WTC11 (cell line): ENCODE data around the gene ITGA5. TPM values are rescaled to one million over a fixed set of nuclear protein-coding genes. Genes with fewer than 3 reads are reported as not detected.

Experiments used
- ATAC-seq: fragments of 200-7000 bp; cut with Tn5 transposase; 2 replicates; pipeline ENCODE4 v1.10.0; 2021; ENCODE audit warnings: mild to moderate bottlenecking, moderate library complexity
- CTCF ChIA-PET: fragments of 300-600 bp; sonication (Branson Sonifier 250); formaldehyde crosslinking; loops from one replicate; lab custom pipeline; 2021; ENCODE audit warnings: antibody characterized with exemption; lab: Charles Lee
- POLR2A ChIA-PET: fragments of 350-600 bp; sonication (Branson Sonifier 250); formaldehyde crosslinking; loops from one replicate; lab custom pipeline; 2021; ENCODE audit warnings: antibody characterized with exemption; lab: Charles Lee
- DNase-seq: peaks from one replicate; pipeline ENCODE4 v3.0.0; 2021; ENCODE audit warnings: low spot score
- H3K27ac Mint-ChIP-seq: 2 replicates; pipeline ENCODE4 v1.8.0; 2021; ENCODE audit warnings: mixed read lengths
- H3K27me3 Mint-ChIP-seq: 2 replicates; pipeline ENCODE4 v1.8.0; 2021; ENCODE audit warnings: low read depth, mild to moderate bottlenecking, moderate library complexity, mixed read lengths
- H3K36me3 Mint-ChIP-seq: 2 replicates; pipeline ENCODE4 v1.8.0; 2021; ENCODE audit warnings: mixed read lengths
- H3K4me1 Mint-ChIP-seq: 2 replicates; pipeline ENCODE4 v1.8.0; 2022; ENCODE audit warnings: mixed read lengths
- H3K4me3 Mint-ChIP-seq: 2 replicates; pipeline ENCODE4 v1.8.0; 2021; ENCODE audit warnings: mild to moderate bottlenecking, moderate library complexity, mixed read lengths
- H3K9me3 Mint-ChIP-seq: 2 replicates; pipeline ENCODE4 v1.8.0; 2021; ENCODE audit warnings: mixed read lengths
- ELF4 ChIP-seq: sonication (generic); formaldehyde crosslinking; IDR thresholded peaks from 2 replicates; pipeline ENCODE4 v1.8.1; 2022; ENCODE audit warnings: low read depth, mild to moderate bottlenecking, moderate library complexity, missing genetic modification reagents
- GTF2I ChIP-seq: fragments of 250-450 bp; sonication (Bioruptor Pico); conservative IDR thresholded peaks from 2 replicates; pipeline ENCODE4 v1.4.0; 2021; ENCODE audit warnings: mild to moderate bottlenecking
- NFATC4 ChIP-seq: fragments of 250-450 bp; sonication (Bioruptor Pico); IDR thresholded peaks from 2 replicates; pipeline ENCODE4 v1.9.0; 2021; ENCODE audit warnings: mild to moderate bottlenecking
- NR2C2 ChIP-seq: sonication (generic); formaldehyde crosslinking; IDR thresholded peaks from 2 replicates; pipeline ENCODE4 v1.8.0; 2022; ENCODE audit warnings: mild to moderate bottlenecking, missing genetic modification reagents
- SMAD3 ChIP-seq: sonication (generic); formaldehyde crosslinking; IDR thresholded peaks from 2 replicates; pipeline ENCODE4 v1.8.0; 2022; ENCODE audit warnings: missing genetic modification reagents, mild to moderate bottlenecking, borderline replicate concordance
- TCF7 ChIP-seq: sonication (generic); formaldehyde crosslinking; IDR thresholded peaks from 2 replicates; pipeline ENCODE4 v1.8.0; 2022; ENCODE audit warnings: mild to moderate bottlenecking, low read depth, missing genetic modification reagents, moderate library complexity
- TEAD4 ChIP-seq: sonication (generic); formaldehyde crosslinking; IDR thresholded peaks from 2 replicates; pipeline ENCODE4 v1.8.0; 2022; ENCODE audit warnings: mild to moderate bottlenecking, missing genetic modification reagents
- ZNF232 ChIP-seq: sonication (generic); formaldehyde crosslinking; IDR thresholded peaks from 2 replicates; pipeline ENCODE4 v1.8.0; 2022; ENCODE audit warnings: mild to moderate bottlenecking, missing genetic modification reagents
- total RNA-seq: library from RNA; stranded (reverse); gene quantifications from 3 replicates; pipeline ENCODE4 v1.2.3, GENCODE V29; 2021
- TF ChIP-seq, protein P1 (sequence below): sonication (generic); formaldehyde crosslinking; IDR thresholded peaks from 2 replicates; pipeline ENCODE4 v1.8.1; 2022; ENCODE audit warnings: missing genetic modification reagents, borderline replicate concordance
- TF ChIP-seq, protein P2 (sequence below): fragments of 250-450 bp; sonication (Bioruptor Pico); IDR thresholded peaks from 2 replicates; pipeline ENCODE4 v1.9.0; 2021; ENCODE audit warnings: mild to moderate bottlenecking, borderline replicate concordance
- TF ChIP-seq, protein P3 (sequence below): fragments of 250-450 bp; sonication (Bioruptor Pico); IDR thresholded peaks from 2 replicates; pipeline ENCODE4 v1.9.0; 2021; ENCODE audit warnings: mild to moderate bottlenecking
- TF ChIP-seq, protein P4 (sequence below): sonication (generic); formaldehyde crosslinking; IDR thresholded peaks from 2 replicates; pipeline ENCODE4 v1.8.1; 2023; ENCODE audit warnings: mild to moderate bottlenecking, missing genetic modification reagents
- TF ChIP-seq, protein P5 (sequence below): sonication (generic); formaldehyde crosslinking; IDR thresholded peaks from 2 replicates; pipeline ENCODE4 v1.8.0; 2022; ENCODE audit warnings: missing genetic modification reagents
- TF ChIP-seq, protein P6 (sequence below): fragments of 250-450 bp; sonication (Bioruptor Pico); conservative IDR thresholded peaks from 2 replicates; pipeline ENCODE4 v1.9.0; 2021; ENCODE audit warnings: mild to moderate bottlenecking

ITGA5 gene
- total RNA-seq, 1 experiment from 2014 or later, result 21.9 TPM

DNA sequence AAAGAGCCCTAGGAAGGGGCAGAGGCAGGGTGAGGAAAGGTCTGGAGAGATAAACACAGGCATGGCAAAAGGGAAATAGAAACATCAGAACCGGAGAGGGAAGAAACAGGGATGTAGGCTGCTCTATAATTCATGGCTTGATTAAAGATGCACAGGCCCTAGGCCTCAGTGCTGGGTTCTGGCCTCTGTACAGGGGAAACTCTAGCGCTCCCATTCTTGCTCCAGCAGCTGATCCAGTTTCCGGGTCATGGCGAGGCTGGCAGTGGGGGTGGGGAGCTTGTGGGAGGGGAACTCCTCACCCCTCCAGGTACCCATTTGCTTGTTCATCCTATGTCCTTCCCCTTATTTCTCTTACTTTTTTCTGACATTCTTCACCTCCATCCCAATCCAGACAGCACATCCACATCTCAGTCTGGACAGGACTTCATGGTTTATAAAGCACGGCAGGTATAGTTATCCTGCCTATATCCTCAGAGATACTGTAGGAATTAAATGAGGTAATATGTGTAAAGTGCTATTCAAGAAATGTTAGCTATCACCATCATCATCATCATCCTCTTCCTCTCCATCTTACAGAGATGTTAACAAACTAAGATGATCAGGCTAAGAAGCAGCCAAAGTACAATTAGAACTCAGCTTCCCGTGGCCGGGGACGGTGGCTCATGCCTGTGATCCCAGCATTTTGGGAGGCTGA is 46.8 kb downstream of the ITGA5 start:
- H3K9me3 Mint-ChIP-seq, result no peaks in the 10 kb centered on the region
- no peak overlapping the region for H3K27ac Mint-ChIP-seq
- TF ChIP-seq, protein P1, sequence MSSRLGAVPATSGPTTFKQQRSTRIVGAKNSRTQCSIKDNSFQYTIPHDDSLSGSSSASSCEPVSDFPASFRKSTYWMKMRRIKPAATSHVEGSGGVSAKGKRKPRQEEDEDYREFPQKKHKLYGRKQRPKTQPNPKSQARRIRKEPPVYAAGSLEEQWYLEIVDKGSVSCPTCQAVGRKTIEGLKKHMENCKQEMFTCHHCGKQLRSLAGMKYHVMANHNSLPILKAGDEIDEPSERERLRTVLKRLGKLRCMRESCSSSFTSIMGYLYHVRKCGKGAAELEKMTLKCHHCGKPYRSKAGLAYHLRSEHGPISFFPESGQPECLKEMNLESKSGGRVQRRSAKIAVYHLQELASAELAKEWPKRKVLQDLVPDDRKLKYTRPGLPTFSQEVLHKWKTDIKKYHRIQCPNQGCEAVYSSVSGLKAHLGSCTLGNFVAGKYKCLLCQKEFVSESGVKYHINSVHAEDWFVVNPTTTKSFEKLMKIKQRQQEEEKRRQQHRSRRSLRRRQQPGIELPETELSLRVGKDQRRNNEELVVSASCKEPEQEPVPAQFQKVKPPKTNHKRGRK (CRISPR knock-in tag), result no peak
- peaks cover 22% of the 10 kb centered on the region for H3K36me3 Mint-ChIP-seq
- no peak overlapping the region for H3K4me3 Mint-ChIP-seq
- peaks cover 34% of the 10 kb centered on the region for H3K27me3 Mint-ChIP-seq
- no peak for ATAC-seq
- ChIA-PET POLR2A (no interaction called here), CTCF (interaction anchor here (0.5 to 2.9 kb wide), 2 partner anchors 13 to 46 kb away, joined by 4 to 67 read pairs; no protein-coding TSS in a partner anchor)
- no peak for DNase-seq
- H3K4me1 Mint-ChIP-seq, result peaks cover 24% of the 10 kb centered on the region

DNA sequence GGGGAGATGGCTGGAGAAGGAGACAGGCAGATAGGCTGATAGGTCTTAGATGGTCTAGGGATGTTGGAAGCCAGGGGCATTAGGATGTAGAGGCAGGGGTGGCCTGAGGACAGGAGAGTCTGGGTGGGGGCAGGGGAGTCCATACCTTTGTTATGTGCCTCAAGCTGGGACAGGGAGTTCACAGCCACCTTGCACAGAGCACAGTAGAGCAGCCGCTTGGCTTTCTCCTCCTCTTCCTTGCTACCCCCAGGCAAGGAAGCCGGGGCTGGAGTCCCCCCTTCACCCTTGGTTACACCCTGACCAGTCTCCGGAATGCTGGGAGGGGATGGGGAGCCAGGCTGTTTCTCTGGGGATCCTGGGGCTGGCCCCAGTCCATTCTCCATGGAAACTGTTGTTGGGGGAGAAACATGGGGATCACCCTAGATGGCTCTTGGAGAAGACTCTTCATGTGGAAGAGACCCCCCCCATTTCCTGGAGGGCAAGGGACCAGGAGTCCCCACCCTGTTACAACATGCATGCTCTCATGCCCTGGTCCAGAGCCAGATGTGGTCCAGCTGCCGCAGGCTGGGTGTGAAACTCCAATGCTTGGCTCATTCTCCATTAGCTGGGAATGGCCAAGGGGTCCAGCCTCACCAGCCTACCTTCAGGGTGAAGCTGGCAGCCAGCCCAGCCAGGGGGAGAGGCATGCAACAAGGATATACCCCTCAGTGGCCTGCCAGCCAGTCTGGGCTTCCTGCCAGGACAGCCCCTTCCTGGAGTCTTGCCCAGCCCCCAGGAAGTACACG is 47.5 kb downstream of the ITGA5 start:
- ChIA-PET CTCF (interaction anchor here (0.5 to 2.9 kb wide), 22 partner anchors 9 to 533 kb away, joined by 3 to 167 read pairs (median 8); partner anchors contain the start of genes NCKAP1L and ZNF385A), POLR2A (no interaction called here)
- no peaks in the 10 kb centered on the region for H3K9me3 Mint-ChIP-seq
- TF ChIP-seq TCF7 (no peak), TEAD4 (no peak), ZNF232 (no peak), SMAD3 (CRISPR knock-in tag) (no peak), ELF4 (CRISPR knock-in tag) (no peak), NFATC4 (CRISPR knock-in tag) (no peak), NR2C2 (CRISPR knock-in tag) (no peak), GTF2I (CRISPR knock-in tag) (no peak)
- TF ChIP-seq, protein P2, sequence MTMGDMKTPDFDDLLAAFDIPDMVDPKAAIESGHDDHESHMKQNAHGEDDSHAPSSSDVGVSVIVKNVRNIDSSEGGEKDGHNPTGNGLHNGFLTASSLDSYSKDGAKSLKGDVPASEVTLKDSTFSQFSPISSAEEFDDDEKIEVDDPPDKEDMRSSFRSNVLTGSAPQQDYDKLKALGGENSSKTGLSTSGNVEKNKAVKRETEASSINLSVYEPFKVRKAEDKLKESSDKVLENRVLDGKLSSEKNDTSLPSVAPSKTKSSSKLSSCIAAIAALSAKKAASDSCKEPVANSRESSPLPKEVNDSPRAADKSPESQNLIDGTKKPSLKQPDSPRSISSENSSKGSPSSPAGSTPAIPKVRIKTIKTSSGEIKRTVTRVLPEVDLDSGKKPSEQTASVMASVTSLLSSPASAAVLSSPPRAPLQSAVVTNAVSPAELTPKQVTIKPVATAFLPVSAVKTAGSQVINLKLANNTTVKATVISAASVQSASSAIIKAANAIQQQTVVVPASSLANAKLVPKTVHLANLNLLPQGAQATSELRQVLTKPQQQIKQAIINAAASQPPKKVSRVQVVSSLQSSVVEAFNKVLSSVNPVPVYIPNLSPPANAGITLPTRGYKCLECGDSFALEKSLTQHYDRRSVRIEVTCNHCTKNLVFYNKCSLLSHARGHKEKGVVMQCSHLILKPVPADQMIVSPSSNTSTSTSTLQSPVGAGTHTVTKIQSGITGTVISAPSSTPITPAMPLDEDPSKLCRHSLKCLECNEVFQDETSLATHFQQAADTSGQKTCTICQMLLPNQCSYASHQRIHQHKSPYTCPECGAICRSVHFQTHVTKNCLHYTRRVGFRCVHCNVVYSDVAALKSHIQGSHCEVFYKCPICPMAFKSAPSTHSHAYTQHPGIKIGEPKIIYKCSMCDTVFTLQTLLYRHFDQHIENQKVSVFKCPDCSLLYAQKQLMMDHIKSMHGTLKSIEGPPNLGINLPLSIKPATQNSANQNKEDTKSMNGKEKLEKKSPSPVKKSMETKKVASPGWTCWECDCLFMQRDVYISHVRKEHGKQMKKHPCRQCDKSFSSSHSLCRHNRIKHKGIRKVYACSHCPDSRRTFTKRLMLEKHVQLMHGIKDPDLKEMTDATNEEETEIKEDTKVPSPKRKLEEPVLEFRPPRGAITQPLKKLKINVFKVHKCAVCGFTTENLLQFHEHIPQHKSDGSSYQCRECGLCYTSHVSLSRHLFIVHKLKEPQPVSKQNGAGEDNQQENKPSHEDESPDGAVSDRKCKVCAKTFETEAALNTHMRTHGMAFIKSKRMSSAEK (CRISPR knock-in tag), result no peak
- TF ChIP-seq, protein P3, sequence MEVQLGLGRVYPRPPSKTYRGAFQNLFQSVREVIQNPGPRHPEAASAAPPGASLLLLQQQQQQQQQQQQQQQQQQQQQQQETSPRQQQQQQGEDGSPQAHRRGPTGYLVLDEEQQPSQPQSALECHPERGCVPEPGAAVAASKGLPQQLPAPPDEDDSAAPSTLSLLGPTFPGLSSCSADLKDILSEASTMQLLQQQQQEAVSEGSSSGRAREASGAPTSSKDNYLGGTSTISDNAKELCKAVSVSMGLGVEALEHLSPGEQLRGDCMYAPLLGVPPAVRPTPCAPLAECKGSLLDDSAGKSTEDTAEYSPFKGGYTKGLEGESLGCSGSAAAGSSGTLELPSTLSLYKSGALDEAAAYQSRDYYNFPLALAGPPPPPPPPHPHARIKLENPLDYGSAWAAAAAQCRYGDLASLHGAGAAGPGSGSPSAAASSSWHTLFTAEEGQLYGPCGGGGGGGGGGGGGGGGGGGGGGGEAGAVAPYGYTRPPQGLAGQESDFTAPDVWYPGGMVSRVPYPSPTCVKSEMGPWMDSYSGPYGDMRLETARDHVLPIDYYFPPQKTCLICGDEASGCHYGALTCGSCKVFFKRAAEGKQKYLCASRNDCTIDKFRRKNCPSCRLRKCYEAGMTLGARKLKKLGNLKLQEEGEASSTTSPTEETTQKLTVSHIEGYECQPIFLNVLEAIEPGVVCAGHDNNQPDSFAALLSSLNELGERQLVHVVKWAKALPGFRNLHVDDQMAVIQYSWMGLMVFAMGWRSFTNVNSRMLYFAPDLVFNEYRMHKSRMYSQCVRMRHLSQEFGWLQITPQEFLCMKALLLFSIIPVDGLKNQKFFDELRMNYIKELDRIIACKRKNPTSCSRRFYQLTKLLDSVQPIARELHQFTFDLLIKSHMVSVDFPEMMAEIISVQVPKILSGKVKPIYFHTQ, result no peak
- TF ChIP-seq, protein P4, sequence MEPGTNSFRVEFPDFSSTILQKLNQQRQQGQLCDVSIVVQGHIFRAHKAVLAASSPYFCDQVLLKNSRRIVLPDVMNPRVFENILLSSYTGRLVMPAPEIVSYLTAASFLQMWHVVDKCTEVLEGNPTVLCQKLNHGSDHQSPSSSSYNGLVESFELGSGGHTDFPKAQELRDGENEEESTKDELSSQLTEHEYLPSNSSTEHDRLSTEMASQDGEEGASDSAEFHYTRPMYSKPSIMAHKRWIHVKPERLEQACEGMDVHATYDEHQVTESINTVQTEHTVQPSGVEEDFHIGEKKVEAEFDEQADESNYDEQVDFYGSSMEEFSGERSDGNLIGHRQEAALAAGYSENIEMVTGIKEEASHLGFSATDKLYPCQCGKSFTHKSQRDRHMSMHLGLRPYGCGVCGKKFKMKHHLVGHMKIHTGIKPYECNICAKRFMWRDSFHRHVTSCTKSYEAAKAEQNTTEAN (CRISPR knock-in tag), result no peak
- TF ChIP-seq, protein P5, sequence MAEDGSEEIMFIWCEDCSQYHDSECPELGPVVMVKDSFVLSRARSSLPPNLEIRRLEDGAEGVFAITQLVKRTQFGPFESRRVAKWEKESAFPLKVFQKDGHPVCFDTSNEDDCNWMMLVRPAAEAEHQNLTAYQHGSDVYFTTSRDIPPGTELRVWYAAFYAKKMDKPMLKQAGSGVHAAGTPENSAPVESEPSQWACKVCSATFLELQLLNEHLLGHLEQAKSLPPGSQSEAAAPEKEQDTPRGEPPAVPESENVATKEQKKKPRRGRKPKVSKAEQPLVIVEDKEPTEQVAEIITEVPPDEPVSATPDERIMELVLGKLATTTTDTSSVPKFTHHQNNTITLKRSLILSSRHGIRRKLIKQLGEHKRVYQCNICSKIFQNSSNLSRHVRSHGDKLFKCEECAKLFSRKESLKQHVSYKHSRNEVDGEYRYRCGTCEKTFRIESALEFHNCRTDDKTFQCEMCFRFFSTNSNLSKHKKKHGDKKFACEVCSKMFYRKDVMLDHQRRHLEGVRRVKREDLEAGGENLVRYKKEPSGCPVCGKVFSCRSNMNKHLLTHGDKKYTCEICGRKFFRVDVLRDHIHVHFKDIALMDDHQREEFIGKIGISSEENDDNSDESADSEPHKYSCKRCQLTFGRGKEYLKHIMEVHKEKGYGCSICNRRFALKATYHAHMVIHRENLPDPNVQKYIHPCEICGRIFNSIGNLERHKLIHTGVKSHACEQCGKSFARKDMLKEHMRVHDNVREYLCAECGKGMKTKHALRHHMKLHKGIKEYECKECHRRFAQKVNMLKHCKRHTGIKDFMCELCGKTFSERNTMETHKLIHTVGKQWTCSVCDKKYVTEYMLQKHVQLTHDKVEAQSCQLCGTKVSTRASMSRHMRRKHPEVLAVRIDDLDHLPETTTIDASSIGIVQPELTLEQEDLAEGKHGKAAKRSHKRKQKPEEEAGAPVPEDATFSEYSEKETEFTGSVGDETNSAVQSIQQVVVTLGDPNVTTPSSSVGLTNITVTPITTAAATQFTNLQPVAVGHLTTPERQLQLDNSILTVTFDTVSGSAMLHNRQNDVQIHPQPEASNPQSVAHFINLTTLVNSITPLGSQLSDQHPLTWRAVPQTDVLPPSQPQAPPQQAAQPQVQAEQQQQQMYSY (CRISPR knock-in tag), result no peak
- TF ChIP-seq, protein P6, sequence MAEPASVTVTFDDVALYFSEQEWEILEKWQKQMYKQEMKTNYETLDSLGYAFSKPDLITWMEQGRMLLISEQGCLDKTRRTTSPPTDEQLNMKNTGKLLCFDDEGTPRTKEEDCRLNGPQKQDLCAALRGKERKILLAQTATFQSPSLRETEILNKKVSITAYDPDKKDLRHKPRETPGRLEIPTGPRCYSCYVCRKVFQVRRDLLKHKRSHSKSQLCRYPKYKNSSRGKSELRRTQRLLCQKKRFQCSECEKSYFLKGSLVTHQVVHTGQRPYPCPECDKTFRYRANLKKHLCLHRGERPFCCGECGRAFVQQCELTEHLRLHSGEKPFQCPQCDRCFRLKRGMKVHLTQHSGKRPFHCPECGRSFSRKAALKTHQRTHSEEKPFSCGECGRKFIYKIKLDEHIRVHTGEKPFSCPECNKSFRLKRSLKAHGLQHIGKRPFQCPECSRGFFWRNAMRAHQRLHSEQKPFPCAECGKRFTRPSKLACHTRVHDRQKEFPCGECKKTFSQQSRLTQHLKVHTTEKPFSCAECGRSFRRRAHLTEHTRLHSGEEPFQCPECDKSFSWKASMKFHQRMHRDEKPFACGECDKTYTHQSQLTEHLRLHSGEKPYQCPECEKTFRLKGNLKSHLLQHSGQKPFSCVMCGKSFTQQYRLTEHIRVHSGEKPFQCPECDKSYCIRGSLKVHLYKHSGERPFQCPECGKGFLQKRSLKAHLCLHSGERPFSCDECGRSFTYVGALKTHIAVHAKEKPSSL (CRISPR knock-in tag), result no peak

More for the DNA sequence above, 47.5 kb downstream of the ITGA5 start:
- Mint-ChIP-seq H3K27me3 (peaks cover 34% of the 10 kb centered on the region), H3K4me1 (peaks cover 24% of the 10 kb centered on the region), H3K27ac (no peak overlapping the region), H3K36me3 (peaks cover 20% of the 10 kb centered on the region), H3K4me3 (peak overlapping the region; percentile 63; the same call in 1 of the 2 replicates)
- ATAC-seq, result no peak
- DNase-seq, result no peak
